SJSA1 (cell line): ENCODE results near the gene SPATA7. TPM values are rescaled to one million over a fixed set of nuclear protein-coding genes. Genes with fewer than 3 reads are reported as not detected.

Source experiments
- DNase-seq, 2 experiments: peaks; one replicate each; pipeline ENCODE4 v3.0.0-alpha.2; 2015 to 2020; ENCODE audit warnings: low spot score in 2 of 2, low read depth in 1 of 2
- H3K27ac ChIP-seq: fragments of 250-450 bp; sonication (Bioruptor Pico); 2 replicates; pipeline ENCODE4 v1.5.1; 2020; ENCODE audit warnings: mild to moderate bottlenecking, moderate library complexity
- H3K27me3 ChIP-seq: fragments of 250-450 bp; sonication (Bioruptor Pico); replicated peaks from 2 replicates; pipeline ENCODE4 v1.5.1; 2020; ENCODE audit warnings: mild to moderate bottlenecking, moderate library complexity
- H3K36me3 ChIP-seq: fragments of 250-450 bp; sonication (Bioruptor Pico); 2 replicates; pipeline ENCODE4 v1.5.1; 2020; ENCODE audit warnings: mild to moderate bottlenecking
- H3K4me1 ChIP-seq: fragments of 250-450 bp; sonication (Bioruptor Pico); replicated peaks from 2 replicates; pipeline ENCODE4 v1.6.1; 2021; ENCODE audit warnings: mild to moderate bottlenecking
- H3K4me3 ChIP-seq: fragments of 250-450 bp; sonication (Bioruptor Pico); 2 replicates; pipeline ENCODE4 v1.5.1; 2020; ENCODE audit warnings: mild to moderate bottlenecking
- H3K9me3 ChIP-seq: fragments of 250-450 bp; sonication (Bioruptor Pico); replicated peaks from 2 replicates; pipeline ENCODE4 v1.5.1; 2020; ENCODE audit warnings: mild to moderate bottlenecking
- total RNA-seq: library from RNA; depleted of rRNA; stranded (reverse); fragments of >200 nt; shearing (Covaris generic); gene quantifications from 2 replicates; pipeline ENCODE4 v1.2.3, GENCODE V29; 2014; rRNA removed

Gene SPATA7, protein sequence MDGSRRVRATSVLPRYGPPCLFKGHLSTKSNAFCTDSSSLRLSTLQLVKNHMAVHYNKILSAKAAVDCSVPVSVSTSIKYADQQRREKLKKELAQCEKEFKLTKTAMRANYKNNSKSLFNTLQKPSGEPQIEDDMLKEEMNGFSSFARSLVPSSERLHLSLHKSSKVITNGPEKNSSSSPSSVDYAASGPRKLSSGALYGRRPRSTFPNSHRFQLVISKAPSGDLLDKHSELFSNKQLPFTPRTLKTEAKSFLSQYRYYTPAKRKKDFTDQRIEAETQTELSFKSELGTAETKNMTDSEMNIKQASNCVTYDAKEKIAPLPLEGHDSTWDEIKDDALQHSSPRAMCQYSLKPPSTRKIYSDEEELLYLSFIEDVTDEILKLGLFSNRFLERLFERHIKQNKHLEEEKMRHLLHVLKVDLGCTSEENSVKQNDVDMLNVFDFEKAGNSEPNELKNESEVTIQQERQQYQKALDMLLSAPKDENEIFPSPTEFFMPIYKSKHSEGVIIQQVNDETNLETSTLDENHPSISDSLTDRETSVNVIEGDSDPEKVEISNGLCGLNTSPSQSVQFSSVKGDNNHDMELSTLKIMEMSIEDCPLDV
- 3.7 and 11.2 TPM in 2 replicates for total RNA-seq

DNA sequence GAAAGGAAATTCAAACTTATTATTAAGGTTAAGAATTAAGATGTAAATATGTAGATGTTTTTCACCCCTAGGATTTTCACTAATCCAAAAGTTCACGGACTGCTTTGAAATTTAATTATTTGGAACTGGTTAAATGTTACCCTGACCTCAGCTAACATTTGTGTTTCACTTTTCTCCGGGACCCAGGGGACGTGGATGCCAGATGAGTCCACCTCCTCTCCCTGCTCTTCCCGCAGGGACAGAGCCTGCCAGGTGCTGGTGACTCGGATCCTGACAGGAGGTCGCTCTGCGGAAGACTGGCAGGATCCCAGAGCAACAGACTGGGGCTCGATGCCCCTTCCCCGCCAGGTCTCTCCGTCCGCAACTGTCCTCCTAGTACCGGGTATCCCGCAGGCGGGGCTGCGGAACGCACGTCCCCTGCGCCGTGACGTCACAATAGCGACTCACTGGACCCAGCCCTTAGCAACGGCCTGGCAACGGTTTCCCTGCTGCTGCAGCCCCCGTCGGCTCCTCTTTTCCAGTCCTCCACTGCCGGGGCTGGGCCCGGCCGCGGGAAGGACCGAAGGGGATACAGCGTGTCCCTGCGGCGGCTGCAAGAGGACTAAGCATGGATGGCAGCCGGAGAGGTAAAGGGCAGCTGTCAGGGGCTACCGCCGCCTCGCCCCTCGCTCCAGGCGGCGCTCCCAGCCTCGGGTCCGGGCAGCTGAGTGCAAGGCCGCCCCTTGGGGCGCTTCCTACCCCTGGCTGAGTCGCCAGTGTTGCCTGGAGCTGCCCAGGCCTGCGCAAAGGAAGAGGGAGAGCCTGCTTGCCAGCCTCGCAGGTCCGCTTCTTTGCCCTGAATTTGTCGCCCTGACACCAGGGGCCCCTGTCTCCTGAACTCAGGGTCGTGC lies at the start of gene SPATA7:
SPATA7 (plus strand) TSS at position 446 of the 890 bp plus-strand sequence; CDS start at position 608, 162 bp downstream.
- DNase-seq, result peak; percentile 84 to 87

DNA sequence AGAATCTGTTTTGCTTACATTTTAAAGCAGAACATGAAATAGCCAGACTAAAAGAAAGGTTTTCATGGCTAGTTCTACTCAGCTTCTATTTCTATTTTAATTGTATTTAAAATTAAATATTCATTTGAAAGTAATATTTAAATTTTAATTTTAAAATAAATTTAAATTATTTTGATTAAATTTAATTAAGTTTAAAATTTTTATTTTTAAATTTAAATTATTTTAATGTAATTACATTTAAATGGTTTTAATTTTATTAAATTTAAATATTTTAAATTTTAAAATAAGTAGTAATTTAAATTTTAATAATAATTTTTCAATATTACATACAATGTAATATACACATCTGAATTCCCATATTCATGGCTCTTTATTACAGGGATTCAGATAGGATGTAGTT lies 45.1 kb upstream of the SPATA7 start:
- DNase-seq, result no peak
- Histone ChIP-seq H3K4me3 (no peak overlapping the region), H3K9me3 (no peaks in the 10 kb centered on the region), H3K36me3 (no peaks in the 10 kb centered on the region), H3K27me3 (no peaks in the 10 kb centered on the region; the same call in 1 of the 2 replicates), H3K27ac (no peak overlapping the region), H3K4me1 (no peaks in the 10 kb centered on the region)

More for the DNA sequence above, at the start of gene SPATA7:
- H3K27ac ChIP-seq, result peak within 1 kb of the TSS; percentile 48
- H3K36me3 ChIP-seq, result peaks cover 3% of the 10 kb centered on the region; the same call in 1 of the 2 replicates
- H3K4me1 ChIP-seq, result 0 out of 2 replicates have a peak, but pooled peaks cover 7% of the 10 kb centered on the region
- no peaks in the 10 kb centered on the region for H3K9me3 ChIP-seq
- H3K27me3 ChIP-seq, result no peaks in the 10 kb centered on the region
- peak within 1 kb of the TSS; percentile 73 for H3K4me3 ChIP-seq

DNA sequence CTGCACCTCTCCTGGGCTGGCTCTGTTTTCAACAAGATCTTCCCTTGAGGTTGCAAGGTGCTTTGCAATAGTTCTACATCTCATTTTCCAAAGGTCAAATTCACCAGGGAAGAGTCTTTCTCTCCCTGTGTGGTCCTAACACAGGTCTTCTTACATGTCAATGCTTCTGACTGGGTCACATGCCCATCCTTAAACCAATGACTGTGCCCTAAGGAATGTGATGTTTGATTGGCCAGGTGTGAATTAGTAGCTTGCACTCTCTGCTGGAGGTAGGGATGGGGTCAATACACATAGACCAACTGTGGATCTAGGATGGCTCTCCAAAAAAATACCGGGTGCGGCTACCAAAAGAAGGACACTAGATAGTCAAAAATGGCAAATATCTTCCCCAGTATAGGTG lies 42.5 kb upstream of the SPATA7 start:
- Histone ChIP-seq H3K4me3 (no peak overlapping the region), H3K9me3 (no peaks in the 10 kb centered on the region), H3K4me1 (peaks cover 6% of the 10 kb centered on the region; the same call in 1 of the 2 replicates), H3K36me3 (no peaks in the 10 kb centered on the region), H3K27me3 (no peaks in the 10 kb centered on the region; the same call in 1 of the 2 replicates), H3K27ac (no peak overlapping the region)
- DNase-seq, result no peak

DNA sequence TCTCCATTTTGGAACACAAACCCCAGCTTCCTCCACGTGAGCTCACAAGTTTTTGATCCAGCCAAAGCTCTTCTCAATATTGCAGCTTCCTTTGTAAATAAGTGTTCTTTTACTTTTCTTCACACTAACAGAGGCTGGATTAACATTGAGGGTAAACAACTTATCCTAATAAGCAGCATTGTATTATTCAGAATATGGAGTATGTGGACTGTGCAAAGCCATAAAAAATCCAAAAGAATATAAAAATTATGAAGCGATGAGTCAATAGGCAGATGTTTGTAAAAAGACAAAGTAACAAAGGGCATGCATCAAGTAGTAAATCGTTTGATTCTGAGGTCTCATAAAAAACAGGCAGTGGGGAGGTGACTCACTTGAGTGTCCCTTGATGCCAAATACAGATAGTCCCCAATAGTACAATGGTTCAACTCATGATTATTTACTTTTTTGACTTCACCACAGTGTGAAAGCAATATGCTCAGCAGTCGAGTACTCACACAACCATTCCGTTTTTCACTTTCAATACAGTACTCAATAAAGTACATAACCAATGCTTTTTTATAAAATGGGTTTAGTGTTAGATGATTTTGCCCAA lies 39.3 kb upstream of the SPATA7 start:
- Histone ChIP-seq H3K9me3 (no peaks in the 10 kb centered on the region), H3K27me3 (0 out of 2 replicates have a peak, but pooled peaks cover 6% of the 10 kb centered on the region), H3K27ac (no peak overlapping the region), H3K4me1 (peaks cover 6% of the 10 kb centered on the region; the same call in 1 of the 2 replicates), H3K4me3 (no peak overlapping the region), H3K36me3 (no peaks in the 10 kb centered on the region)
- peak in 1 of 2 experiments; percentile 26 for DNase-seq

DNA sequence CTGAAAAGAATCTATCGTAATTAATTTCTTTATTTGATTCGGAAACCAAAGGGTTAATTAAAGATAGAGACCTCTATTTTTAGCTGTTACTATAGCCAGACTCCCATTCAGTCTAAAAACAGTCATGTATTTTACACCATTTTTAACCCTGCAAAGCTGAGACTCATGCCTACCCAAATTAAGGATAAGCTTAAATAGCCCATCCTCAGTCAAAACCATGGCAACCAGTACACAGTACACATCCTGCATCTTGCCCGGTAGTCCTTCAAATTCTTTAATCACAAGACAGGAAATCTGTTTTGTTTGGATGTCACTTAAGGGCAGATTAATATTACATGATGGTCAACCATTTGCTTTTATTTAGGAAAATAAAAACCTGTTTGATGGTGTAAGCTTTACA lies 36.9 kb upstream of the SPATA7 start:
- H3K27ac ChIP-seq, result no peak overlapping the region
- DNase-seq, result no peak
- no peaks in the 10 kb centered on the region for H3K36me3 ChIP-seq
- 0 out of 2 replicates have a peak, but pooled peaks cover 6% of the 10 kb centered on the region for H3K27me3 ChIP-seq
- H3K4me1 ChIP-seq, result peaks cover 6% of the 10 kb centered on the region; the same call in 1 of the 2 replicates
- no peak overlapping the region for H3K4me3 ChIP-seq
- no peaks in the 10 kb centered on the region for H3K9me3 ChIP-seq

DNA sequence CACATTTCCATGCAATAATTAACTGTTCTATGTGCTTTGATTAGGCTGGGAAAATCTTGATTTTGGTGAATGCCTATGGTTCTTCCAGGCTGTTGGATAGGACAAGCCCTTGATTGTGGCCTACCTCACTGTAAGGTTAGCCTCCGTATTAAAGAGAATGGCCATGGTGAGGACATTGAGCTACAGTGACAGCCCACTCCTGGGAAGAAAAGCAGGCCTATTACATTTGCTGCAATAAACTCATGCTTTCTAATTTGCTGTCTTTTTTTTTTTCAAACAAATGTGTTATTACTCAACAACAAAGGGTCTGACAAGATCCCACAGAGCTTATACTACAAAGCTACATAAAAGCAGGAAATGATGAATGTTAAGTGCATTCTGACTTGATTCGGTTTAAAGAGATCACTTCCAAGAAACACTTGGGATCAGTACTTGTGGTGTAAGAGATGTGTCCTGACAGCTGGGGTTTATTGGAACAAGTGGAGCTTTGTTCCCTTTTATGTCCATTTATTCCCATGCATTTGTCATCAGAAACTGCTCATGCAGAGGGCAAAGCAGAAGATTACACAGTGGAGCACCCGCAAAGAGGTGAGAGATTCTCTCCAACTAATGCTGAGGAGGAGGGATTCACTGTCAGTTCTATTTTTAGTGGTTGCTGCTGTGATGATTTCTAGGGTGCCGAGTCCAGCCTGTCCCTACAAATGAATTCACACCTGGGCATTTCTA lies 33.3 kb upstream of the SPATA7 start:
- Histone ChIP-seq H3K27me3 (0 out of 2 replicates have a peak, but pooled peaks cover 6% of the 10 kb centered on the region), H3K4me3 (no peak overlapping the region), H3K27ac (no peak overlapping the region), H3K4me1 (no peaks in the 10 kb centered on the region), H3K9me3 (no peaks in the 10 kb centered on the region), H3K36me3 (no peaks in the 10 kb centered on the region)
- DNase-seq, result no peak

DNA sequence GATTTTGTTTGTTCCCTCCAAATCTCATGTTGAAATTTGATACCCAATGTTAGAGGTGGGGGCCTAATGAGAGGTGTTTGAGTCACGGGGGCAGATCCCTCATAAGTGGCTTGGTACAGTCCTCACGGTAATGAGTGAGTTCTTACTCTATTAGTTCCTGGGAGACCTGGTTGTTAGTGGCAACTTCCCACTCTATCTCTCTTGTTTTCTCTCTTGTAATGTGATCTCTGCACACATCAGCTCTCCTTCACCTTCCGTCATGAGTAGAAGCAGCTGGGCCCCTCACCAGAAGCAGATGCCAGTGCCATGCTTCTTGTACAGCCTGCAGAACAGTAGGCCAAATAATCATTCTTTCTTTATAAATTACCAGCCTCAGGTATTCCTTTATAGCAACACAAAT lies 32.8 kb upstream of the SPATA7 start:
- no peak for DNase-seq
- no peaks in the 10 kb centered on the region for H3K36me3 ChIP-seq
- H3K9me3 ChIP-seq, result no peaks in the 10 kb centered on the region
- H3K27me3 ChIP-seq, result 0 out of 2 replicates have a peak, but pooled peaks cover 6% of the 10 kb centered on the region
- no peak overlapping the region for H3K27ac ChIP-seq
- no peak overlapping the region for H3K4me3 ChIP-seq
- H3K4me1 ChIP-seq, result no peaks in the 10 kb centered on the region

DNA sequence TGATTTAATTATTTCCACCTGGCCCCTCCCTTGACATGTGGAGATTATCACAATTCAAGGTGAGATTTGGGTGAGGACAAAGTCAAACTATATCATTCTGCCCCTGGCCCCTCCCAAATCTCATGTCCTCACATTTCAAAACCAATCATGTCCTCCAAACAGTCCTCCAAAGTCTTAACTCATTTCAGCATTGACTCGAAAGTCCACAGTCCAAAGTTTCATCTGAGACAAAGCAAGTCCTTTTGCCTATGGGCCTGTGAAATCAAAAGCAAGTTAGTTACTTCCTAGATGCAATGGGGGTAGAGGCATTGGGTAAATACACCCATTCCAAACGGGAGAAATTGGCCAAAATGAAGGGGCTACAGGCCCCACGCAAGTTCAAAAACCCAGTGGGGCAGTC lies 31.1 kb upstream of the SPATA7 start:
- no peaks in the 10 kb centered on the region for H3K36me3 ChIP-seq
- DNase-seq, result no peak
- no peaks in the 10 kb centered on the region for H3K9me3 ChIP-seq
- H3K27ac ChIP-seq, result no peak overlapping the region
- no peaks in the 10 kb centered on the region for H3K4me1 ChIP-seq
- no peaks in the 10 kb centered on the region for H3K27me3 ChIP-seq
- H3K4me3 ChIP-seq, result no peak overlapping the region

DNA sequence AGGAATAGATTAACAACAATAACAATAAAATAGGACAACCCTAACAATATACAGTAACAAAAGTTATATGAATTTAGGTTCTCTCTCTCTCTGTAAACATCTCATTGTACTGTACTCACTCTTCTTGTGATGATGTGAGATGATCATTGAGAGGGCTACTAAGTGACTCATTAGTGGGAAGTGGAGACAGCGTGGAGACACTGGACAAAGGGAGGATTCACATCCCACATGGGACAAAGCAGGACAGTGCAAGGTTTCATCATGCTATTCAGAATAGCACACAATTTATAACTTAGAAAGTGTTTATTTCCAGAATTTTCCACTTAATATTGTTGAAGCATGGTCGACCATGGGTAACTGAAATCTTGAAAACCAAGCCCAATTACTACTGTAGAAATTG lies 26.0 kb upstream of the SPATA7 start:
- no peak for DNase-seq
- Histone ChIP-seq H3K27me3 (no peaks in the 10 kb centered on the region; the same call in 1 of the 2 replicates), H3K27ac (no peak overlapping the region), H3K4me1 (no peaks in the 10 kb centered on the region), H3K36me3 (no peaks in the 10 kb centered on the region), H3K4me3 (no peak overlapping the region), H3K9me3 (no peaks in the 10 kb centered on the region)

DNA sequence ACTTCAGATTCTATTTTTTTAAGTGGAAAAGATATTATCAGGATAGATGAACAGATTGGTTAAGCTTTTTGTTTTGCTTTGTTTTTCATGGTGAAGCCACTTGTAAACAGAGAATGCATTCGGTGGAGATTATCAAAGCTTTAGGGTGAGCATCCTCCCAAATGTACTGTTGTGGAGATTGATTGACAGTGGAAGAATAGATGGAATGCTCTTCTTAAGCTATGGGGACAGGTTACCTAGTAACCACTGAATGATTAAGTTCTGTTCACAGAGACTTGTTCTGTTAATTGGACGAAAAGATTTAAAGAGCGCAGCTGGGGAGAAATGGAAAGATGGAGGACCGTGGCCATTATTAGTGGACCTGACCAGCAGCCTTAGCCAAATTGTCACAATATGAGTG lies 21.8 kb upstream of the SPATA7 start:
- Histone ChIP-seq H3K9me3 (no peaks in the 10 kb centered on the region), H3K36me3 (no peaks in the 10 kb centered on the region), H3K4me3 (no peak overlapping the region), H3K27me3 (peaks cover 4% of the 10 kb centered on the region; the same call in 1 of the 2 replicates), H3K4me1 (no peaks in the 10 kb centered on the region), H3K27ac (no peak overlapping the region)
- DNase-seq, result no peak

DNA sequence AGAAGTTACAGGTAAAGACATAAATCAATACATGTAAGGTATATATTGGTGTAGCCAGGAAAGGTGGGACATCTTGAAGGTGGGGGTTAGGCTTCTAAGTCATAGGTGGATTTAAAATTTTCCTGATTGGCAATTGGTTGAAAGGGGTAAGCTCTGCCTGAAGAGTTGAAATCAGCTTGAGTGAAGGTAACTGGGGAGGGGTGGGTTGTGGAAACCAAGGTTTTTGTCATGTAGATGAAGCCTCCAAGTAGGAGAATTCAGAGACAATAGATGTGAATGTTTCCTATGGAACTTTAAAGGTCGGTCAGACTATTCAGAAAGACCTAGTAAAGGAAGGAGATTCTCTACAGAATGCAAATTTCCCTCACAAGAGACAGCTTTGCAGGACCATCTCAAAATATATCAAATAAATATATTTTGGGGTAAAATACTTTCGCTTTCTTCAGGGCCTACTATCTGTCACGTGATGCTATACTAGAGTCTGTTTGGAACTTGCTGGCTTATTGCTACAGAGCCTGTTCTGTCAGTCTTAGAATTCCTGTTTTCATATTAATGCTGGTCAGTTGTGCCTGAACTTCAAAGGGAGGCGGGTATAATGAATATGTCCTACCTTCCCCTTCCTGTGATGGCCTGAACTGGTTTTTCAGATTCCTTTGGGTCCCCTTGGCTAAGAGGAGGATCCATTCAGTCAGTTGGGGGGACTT lies 20.6 kb upstream of the SPATA7 start:
- Histone ChIP-seq H3K27me3 (peaks cover 4% of the 10 kb centered on the region; the same call in 1 of the 2 replicates), H3K4me3 (no peak overlapping the region), H3K36me3 (no peaks in the 10 kb centered on the region), H3K4me1 (no peaks in the 10 kb centered on the region), H3K9me3 (no peaks in the 10 kb centered on the region), H3K27ac (no peak overlapping the region)
- DNase-seq, result no peak

DNA sequence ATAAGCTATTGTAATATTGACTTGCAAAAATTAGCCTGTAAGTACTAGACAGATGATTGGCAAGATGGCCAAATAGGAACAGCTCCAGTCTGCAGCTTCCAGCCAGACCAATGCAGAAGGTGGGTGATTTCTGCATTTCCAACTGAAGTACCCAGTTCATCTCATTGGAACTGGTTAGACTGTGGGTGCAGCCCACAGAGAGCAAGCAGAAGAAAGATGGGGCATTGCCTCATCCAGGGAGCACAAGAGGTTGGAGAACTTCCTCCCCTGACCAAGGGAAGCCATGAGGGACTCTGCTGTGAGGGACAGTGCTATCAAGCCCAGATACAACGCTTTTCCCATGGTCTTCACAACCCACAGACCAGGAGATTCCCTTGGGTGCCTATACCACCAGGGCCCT lies 16.0 kb upstream of the SPATA7 start:
- no peak overlapping the region for H3K4me3 ChIP-seq
- H3K36me3 ChIP-seq, result no peaks in the 10 kb centered on the region
- no peak overlapping the region for H3K27ac ChIP-seq
- H3K27me3 ChIP-seq, result 0 out of 2 replicates have a peak, but pooled peaks cover 4% of the 10 kb centered on the region
- H3K4me1 ChIP-seq, result no peaks in the 10 kb centered on the region
- no peaks in the 10 kb centered on the region for H3K9me3 ChIP-seq
- DNase-seq, result no peak
